ENCODE results near the gene BRAF.
"Not testable (repeated sequence)": the region's sequence is repeated elsewhere in the genome, so short reads cannot be mapped to it uniquely, and the experiment has no call there.

The BRAF gene

DNA sequence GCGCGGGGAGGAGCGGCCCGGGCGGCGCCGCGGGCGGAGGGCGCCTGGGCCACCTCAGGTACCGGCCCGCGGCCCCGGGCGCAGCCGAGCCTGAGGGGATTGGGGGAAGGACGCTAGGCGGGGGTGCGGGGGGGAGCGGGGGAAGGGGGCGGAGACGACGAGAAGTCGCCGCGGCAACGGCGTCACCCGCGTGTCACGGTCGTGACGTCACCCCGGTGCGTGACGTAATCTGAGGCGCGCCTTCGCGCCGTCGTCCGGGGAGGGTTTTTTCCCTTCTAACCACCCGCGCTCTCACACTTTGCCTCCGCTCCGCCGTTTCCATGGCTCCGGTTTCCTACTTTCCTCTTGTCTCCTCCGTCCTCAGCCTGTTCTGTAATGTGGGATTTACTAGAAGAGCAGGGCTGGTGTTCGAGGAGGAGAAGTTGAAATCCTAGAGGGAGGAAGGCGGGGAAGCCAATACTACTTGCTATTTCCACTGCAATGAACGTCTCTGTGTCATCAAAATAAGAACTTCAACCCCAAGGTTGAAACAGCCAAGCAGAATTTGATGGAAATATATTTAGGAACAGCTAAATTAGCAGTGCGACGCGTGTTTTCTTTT is at the start of gene BRAF:
Gene BRAF, minus strand, starts transcription at position 109 of the 601 bp plus-strand sequence. CDS start 226 bp downstream, outside the sequence.
- peak; percentile 98 for DNase-seq

DNA sequence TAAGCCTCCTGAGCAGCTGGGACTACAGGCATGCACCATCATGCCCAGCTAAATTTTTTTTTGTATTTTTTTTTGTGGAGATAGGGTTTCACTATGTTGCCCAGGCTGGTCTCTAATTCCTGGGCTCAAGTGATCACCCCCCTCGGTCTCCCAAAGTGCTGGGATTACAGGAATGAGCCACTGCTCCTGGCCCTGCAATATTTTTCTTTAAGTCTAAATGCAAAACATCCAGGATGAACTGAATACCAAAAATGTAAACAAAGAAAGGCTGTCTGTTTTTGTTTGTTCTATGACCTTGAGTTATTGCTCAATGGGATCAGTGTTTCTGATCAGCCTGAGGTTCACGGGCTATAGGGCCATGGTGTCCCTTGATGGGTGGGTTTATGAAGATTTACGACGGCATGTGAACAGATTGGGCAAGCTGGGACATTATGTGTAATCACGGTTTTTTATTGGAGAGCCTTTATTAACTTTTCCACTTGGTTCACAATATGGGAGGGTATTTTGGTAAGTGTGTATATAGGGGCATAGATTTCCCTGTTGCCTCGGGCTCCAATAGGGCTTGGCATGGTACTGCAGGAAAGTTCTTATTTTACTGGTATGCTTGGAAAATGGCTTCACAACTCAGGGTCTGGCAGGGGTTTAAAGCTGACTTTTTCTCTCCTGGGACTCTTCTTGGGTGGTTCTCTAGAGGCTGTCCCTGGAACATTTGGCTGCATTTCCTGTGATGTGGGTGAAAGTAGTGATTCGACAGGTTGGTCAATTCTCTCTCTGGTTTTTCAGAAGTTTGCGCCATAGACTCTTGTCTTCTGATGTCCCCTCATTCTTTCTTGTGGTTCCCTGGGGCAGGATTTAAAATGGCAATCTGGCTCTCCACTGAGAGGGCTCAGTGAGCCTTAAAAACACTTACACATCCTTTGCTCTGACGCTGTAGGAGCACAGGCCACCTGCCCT is 48.4 kb upstream of the BRAF start:
- no peak for DNase-seq

DNA sequence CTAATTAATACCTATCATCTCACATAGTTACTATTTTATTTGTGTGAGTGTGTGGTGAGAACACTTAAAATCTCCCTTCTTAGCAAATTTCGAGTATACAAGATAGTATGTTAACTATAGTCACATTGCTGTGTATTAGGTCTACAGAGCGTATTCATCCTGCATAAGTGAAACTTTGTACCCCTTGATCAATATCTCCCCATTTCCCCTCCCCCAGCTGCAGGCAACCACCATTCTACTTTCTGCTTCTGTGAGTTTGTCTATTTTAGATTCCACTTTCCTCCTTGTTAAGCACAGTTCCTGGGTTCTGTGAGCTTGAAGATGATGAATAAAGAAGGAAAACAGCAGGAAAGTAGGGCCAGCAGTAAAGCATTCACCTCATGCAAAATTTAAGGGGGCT is 47.6 kb upstream of the BRAF start:
- DNase-seq: no peak

DNA sequence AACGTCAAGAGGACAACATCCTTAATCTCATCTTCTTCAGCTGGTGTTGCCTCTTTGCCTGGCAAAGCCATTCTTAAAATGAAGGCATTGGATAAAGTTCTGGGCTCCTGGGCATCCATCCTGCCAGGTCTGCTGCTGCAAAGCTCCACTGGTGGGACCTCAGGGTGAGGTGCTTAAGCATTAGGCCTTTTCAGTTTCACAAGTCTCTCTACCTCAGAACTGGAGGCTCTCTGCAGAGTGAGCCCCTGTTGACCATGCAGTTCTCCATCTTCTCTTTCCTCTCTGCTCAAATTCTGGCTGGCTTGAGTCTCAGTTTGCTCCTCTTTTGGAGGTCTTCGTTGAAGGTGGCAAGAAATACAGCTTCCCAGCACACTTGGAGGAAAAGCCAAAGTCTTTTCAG is 42.7 kb upstream of the BRAF start:
- no peak for DNase-seq

DNA sequence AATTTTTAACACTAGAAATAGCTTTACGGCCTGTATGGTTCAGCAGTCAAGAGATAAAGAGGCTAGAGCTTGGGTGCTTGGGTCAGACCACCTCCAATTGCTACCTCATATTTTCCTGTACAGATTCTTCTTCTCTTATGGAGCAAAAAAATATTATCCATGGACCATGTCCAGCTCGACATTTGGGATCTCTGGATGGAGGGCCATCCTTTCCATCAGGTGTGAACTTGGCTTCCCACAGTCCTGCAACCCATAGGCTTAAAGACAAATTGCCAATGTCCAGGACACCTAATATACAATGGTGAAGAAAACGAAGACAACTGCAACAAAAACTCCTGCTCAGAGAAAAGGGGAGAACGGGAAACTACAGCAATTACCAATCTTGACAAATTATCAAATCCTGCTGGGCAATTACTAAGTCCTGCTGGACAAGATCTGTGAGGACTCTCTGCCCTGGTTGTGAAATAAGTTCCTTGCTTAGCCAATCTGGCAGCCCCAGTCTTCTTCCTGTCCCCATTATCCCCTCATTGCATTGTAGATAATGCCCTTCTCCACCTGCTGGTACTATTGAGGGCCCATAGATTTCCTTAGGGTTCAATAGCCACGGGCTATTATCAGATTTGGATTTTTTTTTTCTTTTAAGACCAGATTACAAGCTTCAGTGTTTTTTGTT is 42.0 kb upstream of the BRAF start:
- DNase-seq: no peak

DNA sequence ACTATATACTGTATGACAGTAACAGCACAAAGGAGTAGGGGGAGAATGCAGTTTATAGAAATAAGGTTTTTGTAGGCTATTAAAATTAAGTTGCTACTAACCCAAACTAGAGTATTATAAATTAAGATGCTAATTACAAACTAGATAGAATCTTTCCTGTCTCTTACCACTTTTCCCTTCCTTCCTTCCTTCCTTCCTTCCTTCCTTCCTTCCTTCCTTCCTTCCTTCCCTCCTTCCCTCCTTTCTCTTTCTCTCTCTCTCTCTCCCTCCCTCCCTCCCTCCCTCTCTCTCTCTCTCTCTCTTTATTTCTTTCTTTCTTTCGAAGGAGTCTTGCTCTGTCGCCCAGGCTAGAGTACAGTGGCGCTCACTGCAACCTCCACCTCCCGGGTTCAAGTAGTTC is 36.4 kb upstream of the BRAF start:
- DNase-seq: no peak

DNA sequence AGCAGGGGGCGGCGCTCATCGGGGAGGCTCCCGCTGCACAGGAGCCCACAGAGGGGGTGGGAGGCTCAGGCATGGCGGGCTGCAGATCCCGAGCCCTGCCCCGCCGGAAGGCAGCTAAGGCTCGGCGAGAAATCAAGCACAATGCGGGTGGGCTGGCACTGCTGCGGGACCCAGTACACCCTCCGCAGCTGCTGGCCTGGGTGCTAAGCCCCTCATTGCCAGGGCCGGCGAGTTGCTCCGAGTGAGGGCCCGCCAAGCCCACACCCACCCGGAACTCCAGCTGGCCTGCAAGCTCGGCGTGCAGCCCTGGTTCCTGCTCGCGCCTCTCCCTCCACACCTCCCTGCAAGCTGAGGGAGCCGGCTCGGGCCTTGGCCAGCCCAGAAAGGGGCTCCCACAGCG is 32.3 kb upstream of the BRAF start:
- DNase-seq: not testable (repeated sequence)

DNA sequence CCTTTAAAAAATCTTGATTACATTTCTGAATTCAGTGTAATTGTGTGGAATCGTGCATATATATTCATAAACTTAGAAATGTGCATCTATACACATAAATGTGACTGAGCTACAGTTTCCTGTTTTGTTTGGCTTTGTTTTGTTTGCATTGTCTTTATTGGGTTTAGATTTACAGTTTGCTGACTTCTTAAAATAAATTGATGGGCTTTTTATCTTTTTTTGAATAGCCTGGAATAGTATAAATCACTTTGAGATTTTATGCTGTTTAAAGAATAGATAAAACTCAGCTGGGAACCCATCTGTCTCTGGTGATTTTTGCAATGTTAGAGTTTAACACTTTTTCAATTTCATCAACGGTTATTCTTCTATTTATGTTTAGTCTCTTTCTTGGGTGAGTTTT is 21.2 kb upstream of the BRAF start:
- no peak for DNase-seq

DNA sequence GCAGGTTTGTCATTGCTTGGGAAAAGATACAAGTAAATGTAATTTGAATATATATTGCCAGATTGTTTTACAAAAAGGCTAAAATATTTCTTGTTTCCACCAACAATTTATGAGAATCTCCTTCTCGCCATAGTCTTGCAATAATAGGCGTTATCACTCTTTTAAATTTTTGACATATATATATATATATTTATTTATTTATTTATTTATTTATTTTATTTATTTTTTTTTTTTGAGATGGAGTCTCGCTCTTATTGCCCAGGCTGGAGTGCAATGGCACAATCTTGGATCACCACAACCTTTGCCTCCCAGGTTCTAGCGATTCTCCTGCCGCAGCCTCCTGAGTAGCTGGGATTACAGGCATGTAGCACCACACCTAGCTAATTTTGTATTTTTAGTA is 17.5 kb upstream of the BRAF start:
- not testable (repeated sequence) for DNase-seq

DNA sequence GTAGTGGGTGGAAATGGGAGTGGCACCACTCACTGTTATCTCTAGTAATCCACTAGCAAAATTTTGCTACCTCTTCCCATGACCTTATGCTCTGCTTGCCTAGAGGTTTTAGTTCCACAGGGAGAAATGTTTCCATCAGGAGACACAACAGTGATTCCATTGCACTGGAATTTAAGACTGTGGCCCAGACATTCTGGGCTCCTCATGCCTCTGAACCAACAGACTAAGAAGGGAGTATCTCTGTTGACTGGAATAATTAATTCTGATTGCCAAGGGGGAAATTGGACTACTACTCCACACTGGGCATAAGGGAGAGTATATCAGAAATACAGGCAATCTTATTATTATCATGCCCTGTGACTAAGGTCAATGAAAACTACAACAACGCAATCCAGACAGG is 16.2 kb upstream of the BRAF start:
- DNase-seq: no peak

DNA sequence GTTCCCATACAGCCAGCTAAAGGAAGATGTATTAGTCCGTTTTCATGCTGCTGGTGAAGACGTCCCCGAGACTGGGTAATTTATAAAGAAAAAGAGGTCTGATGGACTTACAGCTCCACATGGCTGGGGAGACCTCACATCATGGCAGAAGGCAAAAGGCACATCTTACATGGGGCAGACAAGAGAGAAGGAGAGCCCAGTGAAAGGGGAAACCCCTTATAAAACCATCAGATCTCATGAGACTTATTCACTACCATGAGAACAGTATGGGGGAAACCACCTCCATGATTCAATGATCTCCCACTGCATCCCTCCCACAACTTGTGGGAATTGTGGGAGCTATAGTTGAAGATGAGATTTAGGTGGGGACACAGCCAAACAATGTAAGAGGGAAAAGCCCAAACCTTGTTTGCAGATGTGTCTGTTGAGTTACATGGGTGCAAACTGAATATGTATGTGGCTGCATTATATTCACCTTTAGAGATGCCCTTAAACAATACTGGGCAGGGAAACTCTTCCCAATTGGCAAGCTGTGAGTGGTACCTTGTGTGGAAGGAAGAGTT is 13.1 kb upstream of the BRAF start:
- DNase-seq: no peak

DNA sequence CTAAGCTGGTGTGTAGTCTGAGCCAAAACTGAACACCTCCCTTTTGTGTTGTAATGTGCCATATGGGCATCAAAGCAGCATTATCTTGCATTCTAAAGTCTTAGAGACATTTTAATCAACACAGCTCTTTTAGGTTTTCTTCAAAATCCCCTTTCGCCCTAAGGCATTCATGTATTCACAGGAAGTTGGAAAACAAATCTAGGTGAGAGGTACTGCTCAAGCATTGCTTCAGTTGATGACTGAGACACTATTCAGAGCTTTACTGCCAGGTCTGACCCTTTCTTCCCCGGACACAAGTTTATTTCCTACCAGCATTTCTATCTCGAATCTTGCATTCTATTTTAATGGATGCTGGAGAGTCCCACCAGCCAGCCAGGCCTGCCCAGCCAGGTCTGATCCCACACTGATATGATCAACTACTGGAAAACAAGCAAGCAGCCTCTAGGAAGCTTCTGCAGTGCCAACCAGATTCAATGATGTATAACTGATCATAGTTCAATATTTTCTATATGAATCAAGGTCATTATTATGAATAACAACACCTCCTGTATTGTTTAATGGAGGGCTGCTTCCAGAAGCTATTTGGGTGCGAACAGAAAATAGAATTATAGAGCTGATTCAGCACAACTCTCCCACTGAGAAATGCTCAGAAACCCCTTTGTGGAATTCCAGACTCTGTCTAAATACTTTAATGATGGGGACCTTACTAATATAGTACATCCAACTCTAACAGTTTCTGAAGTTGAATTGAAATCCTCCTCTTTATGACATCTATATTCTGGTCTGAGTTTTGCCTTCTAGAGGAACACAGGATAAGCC is 4.0 kb upstream of the BRAF start:
- no peak for DNase-seq

DNA sequence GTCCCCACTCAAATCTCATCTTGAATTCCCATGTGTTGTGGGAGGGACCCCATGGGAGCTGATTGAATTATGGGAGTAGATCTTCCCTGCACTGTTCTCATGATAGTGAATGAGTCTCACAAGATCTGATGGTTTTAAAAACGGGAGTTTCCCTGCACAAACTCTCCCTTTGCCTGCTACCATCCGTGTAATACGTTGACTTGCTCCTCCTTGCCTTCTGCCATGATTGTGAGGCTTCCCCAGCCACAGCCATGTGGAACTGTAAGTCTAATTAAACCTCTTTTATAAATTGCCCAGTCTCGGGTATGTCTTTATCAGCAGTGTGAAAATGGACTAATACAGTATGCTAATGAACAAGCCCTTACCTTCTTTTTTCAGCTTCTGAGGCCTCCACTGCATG is 3.2 kb upstream of the BRAF start:
- DNase-seq: not testable (repeated sequence)

DNA sequence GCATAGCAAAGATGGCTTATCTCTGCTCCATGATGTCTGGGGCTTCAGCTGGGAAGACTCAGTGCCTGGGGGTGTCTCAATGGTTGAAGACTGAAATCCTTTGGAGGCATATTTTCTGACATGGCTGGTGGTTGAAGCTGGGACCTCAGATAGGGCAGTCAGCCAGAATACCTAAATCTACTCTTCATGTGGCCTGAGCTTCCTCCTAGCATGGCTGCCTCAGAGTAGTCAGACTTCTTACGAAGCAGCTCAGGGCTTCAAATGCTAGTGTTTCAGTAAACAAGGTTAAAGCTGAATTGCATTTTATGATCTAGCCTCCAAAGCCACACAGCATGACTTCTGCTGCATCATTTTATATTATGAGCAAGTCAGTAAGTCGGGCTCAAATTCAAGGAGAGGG is 2.6 kb upstream of the BRAF start:
- no peak for DNase-seq

DNA sequence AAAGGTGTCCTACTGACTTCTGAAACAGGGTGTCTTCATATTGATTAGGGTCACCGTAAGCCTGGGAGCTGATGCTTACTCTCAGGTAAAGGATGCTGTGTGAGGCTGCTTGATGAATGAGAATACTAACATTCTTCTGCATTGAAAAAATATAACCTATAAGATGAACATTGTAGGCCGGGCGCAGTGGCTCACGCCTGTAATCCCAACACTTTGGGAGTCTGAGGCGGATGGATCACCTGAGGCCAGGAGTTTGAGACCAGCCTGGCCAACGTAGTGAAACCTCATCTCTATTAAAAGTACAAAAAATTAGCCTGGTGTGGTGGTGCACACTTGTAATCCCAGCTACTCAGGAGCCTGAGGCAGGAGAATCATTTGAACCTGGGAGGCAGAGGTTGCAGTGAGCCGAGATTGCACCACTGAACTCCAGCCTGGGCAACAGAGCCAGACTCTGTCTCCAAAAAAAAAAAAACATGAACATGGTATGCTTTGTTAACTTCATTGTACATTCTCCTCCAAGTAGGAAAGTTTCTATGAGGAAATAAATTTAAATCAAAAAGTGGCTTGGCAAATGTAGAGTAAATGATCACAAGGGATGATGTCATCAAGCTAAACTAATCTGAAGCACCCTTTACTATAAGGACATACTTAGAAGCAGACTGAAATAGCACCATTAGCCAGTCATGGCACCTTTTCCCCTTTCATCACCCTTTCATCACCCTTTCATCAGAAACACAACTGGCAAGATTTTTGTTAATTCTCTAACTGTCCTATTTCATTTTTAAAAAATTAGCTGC is 1.5 kb upstream of the BRAF start:
- DNase-seq: no peak

DNA sequence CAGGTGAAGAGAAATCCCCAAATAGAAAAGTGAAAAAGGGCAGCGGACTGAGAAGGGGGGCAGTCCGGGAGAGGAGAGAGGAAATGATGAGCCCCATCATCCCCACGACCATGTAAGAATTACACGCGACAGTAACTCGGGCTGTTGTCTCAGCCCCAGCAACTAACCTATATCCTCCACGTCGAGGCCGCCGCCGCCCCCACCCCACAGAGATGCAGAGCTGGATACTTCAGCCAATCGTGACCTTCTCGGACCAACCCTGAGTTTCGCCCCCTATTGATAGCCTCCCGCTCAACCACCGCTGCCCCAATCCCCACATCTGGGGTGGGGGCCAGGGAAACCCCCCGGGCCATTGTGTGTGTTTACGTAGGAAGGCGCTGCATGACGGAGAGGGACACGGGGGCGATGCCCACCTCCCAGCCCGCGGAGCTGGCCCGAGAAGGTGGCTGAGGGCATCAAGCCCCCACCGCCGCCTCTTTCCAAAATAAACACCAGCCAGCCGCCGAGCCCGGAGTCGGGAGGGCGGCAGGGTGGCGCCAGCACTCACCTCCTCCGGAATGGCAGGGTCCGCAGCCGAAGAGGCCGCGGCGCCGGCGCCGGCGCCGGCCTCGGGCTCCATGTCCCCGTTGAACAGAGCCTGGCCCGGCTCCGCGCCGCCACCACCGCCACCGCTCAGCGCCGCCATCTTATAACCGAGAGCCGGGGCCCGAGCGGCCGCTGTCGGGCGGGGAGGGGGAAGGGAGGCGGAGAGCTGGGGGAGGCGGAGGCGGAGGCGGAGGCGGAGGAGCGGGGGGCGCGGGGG is 509 bp downstream of the BRAF start:
- peak; percentile 88 for DNase-seq

DNA sequence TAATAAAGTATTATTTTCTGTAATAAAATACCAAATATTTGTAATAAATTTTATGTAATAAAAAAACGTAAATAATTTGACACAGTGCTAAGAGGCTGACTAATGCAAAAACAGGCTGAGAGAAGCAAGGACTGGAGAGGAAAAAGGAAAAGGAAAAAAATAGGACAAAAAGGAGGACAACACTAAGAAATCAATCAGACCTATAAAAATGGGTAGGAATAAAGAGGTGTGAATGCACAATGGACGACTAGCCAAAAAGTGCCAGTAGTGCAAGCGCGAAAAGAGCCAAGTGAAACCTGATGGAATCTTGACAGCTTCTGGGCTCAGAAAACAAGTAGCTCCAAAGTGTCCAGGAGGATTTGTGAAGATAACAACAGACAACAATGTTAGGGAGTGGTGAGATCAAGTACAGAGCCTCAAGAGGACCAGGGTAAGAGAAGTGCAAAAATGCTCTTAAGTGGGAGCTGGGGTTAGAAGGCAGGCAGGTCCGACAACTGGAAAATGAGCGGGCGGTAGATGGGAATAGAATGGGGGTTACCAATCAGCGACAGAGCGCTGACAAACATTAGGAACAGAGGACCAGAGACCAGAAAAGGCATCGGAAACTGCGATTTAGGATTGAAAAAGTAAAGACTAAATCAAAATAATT is 1.2 kb downstream of the BRAF start:
- no peak for DNase-seq

DNA sequence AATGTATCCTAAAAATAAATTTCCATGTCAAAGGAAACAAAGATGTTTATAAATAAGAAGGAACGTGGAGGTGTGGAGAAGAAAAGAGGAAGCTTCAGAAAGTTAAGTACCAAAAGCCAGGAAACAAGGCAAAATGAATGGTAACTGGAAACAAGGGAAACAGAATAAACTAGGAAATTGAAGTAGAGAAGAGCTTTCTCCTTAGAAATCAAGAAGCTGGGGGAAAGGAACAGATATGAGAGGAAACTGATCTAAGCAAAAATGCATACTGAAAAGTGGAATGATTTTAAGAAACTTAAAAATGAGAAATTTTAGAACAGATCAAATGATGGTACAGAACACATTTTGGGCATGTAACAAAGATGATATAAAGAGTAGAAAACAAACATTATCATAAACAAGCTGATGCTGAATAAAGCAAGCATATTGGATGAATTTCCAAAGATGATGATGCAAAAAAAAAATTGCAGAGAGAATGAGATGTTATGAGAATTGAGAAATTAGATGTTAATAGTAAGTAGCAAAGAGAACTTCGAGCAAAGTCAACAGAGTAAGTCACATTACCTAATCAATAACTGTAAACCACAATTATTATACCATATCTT is 1.9 kb downstream of the BRAF start:
- DNase-seq: no peak

DNA sequence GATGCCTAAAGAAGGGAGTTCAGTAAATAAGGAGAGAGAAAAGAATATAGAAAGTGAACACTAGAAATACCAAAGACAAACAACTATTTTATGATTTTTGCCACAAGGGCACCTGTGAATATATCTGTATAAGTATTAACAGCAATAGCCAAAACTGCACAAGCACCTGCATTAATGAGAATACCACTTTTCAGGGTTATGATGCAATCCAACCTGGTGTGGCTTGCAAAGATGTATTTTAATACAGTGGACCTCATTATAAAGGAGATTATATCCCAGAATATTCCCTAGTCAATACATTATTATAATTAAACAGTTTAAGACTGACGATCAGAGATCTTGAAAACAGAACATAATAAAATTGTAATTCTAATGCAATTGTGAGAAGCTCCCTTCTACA is 4.0 kb downstream of the BRAF start:
- DNase-seq: no peak

DNA sequence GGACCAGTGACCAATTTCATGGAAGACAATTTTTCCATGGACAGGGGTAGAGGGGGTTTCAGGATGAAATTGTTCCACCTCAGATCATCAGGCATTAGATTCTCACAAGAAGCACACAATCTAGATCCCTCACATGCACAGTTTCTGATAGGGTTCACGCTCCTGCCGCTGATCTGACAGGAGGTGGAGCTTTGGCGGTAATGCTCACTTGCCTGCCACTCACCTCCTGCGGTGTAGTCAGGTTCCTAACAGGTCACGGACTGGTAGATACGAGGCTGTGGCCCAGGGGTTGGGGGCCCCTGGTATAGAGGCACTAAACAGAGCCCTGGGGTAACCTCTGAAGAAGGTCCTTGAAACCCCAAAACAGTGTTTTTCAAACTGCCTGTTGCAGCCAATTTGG is 6.5 kb downstream of the BRAF start:
- no peak for DNase-seq
